GM13976 (cell line): ENCODE measurements around the gene ARHGEF17.

Source experiments
- DNase-seq: peaks from one replicate; pipeline ENCODE4 v3.0.0; 2012; ENCODE audit warnings: low spot score
- in situ Hi-C: fragments of 300-500 bp; cut with MboI; formaldehyde crosslinking; loops from one replicate; pipeline ENCODE4 v1.12.0; 2022; ENCODE audit warnings: low sequenced_read_pairs, mixed read lengths, inconsistent platforms; ENCODE audit not compliant: unreplicated experiment
- TF ChIP-seq, protein P1 (sequence below): IDR thresholded peaks from 2 replicates; pipeline ENCODE4 v1.5.1; 2012; ENCODE audit warnings: borderline replicate concordance, mild to moderate bottlenecking; ENCODE audit not compliant: insufficient read depth; ENCODE audit errors: extremely low read depth, missing control alignments, control extremely low read depth

Gene ARHGEF17

DNA sequence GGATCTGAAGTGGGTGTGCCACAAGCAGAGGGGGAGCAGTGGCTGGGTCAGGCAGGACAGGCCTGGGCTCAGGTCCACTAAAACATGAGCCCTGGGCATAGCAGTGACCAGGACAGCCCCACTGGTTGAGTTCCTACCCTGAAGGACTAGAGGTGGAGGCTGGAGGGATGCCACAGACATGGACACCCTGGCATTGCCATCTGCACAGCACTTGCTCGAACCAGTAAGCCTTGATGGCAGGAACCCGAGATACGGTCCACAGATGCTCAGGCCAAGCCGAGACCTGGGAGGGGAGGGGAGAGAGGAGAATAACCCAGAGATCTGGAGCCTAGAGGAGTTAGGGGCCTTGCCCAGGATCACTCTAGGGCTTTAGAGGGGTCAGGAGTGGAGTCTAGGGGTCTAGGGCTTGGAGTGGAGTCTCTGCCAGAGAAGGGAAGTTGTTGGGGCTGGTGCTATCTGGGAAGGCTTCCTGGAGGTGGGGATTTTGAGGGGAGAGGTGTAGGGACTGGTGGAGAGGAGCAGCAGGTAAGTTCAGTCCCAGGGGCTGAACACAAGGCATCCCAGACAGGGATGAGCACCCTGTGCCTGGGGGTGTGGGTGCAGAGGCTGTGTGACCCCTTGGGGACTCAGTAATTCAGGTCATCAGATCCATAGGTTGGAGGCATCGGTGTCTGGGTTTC, 37.5 kb downstream of the ARHGEF17 start:
- no peak for DNase-seq
- TF ChIP-seq, protein P1, sequence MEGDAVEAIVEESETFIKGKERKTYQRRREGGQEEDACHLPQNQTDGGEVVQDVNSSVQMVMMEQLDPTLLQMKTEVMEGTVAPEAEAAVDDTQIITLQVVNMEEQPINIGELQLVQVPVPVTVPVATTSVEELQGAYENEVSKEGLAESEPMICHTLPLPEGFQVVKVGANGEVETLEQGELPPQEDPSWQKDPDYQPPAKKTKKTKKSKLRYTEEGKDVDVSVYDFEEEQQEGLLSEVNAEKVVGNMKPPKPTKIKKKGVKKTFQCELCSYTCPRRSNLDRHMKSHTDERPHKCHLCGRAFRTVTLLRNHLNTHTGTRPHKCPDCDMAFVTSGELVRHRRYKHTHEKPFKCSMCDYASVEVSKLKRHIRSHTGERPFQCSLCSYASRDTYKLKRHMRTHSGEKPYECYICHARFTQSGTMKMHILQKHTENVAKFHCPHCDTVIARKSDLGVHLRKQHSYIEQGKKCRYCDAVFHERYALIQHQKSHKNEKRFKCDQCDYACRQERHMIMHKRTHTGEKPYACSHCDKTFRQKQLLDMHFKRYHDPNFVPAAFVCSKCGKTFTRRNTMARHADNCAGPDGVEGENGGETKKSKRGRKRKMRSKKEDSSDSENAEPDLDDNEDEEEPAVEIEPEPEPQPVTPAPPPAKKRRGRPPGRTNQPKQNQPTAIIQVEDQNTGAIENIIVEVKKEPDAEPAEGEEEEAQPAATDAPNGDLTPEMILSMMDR = no peak
- in situ Hi-C loops = no loop called here

DNA sequence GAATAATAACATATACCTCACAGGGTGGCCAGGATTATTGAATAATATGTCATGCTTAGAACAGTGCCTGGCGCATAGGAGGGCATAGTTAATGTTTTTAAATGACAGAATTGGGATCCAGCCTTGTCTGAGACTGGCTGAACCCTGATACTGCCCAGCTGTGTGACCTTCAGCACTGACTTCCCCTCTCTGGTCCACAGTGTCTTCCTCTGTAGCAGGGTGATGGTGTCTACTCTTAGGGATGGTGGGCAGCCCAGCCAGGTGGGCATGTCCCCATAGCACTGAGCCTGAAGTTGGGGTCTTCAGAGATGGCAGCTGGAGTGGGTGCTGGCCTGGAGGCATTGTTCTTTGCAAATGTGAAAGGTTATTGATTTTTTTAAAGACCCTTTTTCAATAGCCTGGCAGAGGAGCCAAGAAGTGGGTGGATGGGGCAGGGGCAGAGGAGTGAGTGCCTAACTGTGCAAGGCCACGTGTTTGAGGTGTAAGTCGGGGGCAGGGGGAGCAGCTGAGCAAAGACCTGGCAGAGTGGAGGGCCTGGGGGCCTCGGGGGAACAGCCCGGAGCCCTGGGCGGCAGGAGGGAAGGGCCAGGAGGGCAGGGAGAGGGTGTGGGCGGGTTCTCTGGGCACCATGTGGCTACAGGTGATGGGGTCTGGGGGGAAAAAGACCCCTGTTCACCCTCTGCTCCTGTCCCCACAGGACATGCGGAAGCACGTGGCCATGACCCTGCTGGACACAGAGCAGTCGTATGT, 38.3 kb downstream of the ARHGEF17 start:
- in situ Hi-C loops = no loop called here
- TF ChIP-seq, protein P1 = no peak

DNA sequence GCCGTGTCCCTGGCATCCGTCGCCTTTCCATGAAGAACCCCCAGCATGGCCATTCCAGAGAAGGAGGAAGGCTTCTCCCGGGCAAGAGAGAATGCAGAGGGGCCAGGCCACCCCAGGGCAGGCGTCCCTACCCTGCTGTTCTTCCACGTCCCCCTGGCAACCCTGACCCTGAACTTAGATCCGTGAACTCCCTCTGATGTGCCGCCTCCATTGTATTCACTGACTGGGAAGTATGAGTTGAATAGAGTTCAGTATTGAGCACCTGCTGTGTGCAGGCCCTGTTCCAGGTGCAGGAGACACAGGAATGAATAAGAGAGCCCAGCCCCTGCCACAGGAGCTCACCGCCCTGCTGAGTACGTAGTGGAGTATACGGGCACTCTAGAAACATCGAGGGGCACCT, 39.0 kb downstream of the ARHGEF17 start:
- TF ChIP-seq, protein P1 = no peak
- DNase-seq = no peak
- in situ Hi-C loops = no loop called here

More for the DNA sequence above, 38.3 kb downstream of the ARHGEF17 start:
- no peak for DNase-seq

DNA sequence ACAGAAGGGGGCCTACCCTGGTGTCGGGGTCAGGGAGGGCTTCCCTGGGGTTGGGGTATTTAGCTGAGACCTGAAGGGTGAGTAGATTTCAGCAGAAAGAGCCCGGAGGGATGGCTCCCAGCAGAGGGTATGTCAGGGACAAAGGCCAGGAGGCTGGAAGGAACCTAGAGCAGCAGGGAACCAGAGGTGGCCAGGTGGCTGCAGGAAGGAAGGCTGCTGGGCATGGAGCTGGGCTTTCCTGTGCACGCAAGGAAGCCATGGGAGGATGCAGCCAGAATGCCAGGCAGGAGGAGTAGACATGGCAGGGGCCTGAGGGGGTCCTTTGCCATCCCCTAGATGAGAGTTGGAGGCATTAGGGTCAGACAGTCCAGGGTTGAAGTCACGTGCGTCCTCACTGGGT, 40.8 kb downstream of the ARHGEF17 start:
- in situ Hi-C loops = no loop called here
- TF ChIP-seq, protein P1 = no peak
- no peak for DNase-seq

DNA sequence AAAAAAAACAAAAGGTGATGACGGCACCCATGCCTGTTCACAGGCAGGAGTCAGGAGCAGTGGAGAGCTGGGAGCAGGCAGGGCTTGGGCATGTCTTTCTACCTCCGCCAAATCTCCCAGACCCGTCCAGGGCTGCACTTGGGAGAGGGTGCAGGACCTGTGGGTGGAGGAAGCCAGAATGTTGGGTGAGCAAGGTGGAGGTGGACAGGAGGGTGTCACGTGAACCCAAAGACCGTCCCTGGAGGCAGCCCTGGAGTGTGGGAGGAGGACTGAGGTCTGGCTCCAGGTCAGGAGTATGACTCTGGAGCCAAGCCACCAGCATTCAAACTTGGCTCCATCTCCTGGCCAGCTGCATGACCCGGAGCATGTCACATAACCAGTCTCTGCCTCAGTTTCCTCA, 41.6 kb downstream of the ARHGEF17 start:
- no peak for DNase-seq
- in situ Hi-C loops = loop anchor here (10.0 kb wide), 1 partner anchor 305 kb away; no protein-coding TSS in a partner anchor
- TF ChIP-seq, protein P1 = no peak

DNA sequence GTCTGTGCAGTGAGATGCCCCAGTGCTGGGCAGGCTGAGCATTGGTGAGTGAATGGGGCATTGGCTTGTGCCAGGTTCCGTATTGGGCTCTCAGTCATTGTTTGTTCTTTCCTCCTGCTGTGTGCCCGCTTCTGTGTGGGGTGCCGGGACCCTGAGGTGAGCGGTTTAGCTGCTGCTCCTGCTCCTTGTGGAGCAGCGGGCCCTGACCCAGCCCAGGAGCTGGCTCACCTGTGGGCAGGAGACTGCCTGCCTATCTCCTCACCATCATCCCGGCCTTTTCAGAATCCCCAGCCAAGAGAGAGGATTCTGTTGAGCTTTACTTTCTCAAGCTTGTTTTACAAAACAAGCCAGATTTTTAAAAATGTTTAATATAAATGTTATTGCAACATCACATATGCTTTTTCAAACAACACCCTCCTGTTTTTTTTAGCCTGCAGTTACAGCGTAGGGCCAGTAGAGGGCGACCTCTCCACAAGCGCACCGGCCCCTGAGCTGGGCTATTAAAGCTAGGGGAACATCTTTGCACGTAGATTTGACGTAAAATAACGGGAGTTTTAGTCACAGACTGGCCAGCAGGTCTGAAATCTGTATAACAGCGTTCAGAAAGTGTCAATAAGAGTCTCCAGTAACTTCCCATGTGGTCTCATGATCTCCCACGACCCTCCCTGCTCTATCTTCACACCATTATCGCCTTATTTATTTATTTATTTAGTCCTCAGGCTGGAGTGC, 43.0 kb downstream of the ARHGEF17 start:
- TF ChIP-seq, protein P1 = peak; percentile 90
- in situ Hi-C loops = loop anchor here (10.0 kb wide), 1 partner anchor 304 kb away; no protein-coding TSS in a partner anchor
- peak; percentile 89 for DNase-seq
